SH-SY5Y (cell line): ENCODE data around the gene CCSER1.

Experiments used
- GATA2 ChIP-seq: IDR thresholded peaks from 2 replicates; pipeline ENCODE4 v1.6.1; 2011; ENCODE audit warnings: mild to moderate bottlenecking, low read depth, low read length
- GATA3 ChIP-seq: IDR thresholded peaks from 2 replicates; pipeline ENCODE4 v1.6.1; 2011; ENCODE audit warnings: low read depth, mild to moderate bottlenecking, low read length, moderate library complexity

DNA sequence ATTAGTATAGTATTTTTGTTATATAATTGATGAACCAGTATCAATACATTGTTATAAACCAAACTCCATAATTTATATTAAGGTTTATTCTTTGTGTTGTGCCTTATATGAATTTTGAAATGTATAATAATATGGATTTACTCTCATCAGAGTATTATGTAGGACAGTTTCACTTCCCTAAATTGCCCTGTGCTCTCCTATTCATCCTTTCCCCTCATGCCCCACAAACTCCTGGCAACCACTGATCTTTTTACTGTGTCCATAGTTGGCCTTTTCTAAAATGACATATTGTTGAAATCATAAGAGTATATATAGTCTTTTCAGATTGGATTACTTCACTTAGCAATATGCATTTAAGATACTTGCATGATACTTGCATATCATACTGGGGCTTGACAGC lies 1218.4 kb downstream of the CCSER1 start:
- TF ChIP-seq GATA3 (no peak), GATA2 (no peak)
